ENCODE data around the gene CCDC149. TPM values are rescaled to one million over a fixed set of nuclear protein-coding genes. Genes with fewer than 3 reads are reported as not detected.

CCDC149 gene
- total and polyA plus RNA-seq, 2 experiments from 2014 or later, result 12.3 to 13.3 TPM

- DNase-seq (ENCODE audit: low spot score), result no peak
- Histone ChIP-seq H3K4me3 (no peak overlapping the region), H3K4me1 (ENCODE audit: insufficient read depth) (no peaks in the 10 kb centered on the region), H2AFZ (no peak overlapping the region), H3K36me3 (replicated peaks; ENCODE audit: insufficient read depth, low read depth) (no peaks in the 10 kb centered on the region), H3K27ac (no peak overlapping the region), H3K9me2 (replicated peaks; ENCODE audit: insufficient read depth) (no peaks in the 10 kb centered on the region), H4K20me1 (ENCODE audit: insufficient read depth, poor library complexity, severe bottlenecking) (no peaks in the 10 kb centered on the region), H3K4me2 (no peak overlapping the region), H3K27me3 (no peaks in the 10 kb centered on the region), H3K9me3 (ENCODE audit: low read depth) (no peaks in the 10 kb centered on the region), H3K79me2 (no peaks in the 10 kb centered on the region)
- no peak for TF ChIP-seq EZH2phosphoT487 (IDR thresholded peaks at IDR 0.05; ENCODE audit: low read depth, severe bottlenecking, unreplicated experiment)
- no peak for TF ChIP-seq EZH2 (IDR thresholded peaks at IDR 0.05; ENCODE audit: borderline replicate concordance)
- no peak for TF ChIP-seq CTCF (IDR thresholded peaks at IDR 0.05; ENCODE audit: poor library complexity)
- 80% methylated on average over 3 of the region's 3 CpGs for WGBS (ENCODE audit: low lambda C conversion rate, missing lambda C conversion rate)
Observed at GRCh38 chr4:24783506-24783905, 129.3 kb downstream of the CCDC149 start.

GRCh38 chr4:24781999-24782745 lies 130.7 kb downstream of the CCDC149 start:
- Histone ChIP-seq H3K4me2 (no peak overlapping the region), H3K27ac (peak overlapping the region; percentile 15), H3K36me3 (replicated peaks; ENCODE audit: insufficient read depth, low read depth) (no peaks in the 10 kb centered on the region), H2AFZ (no peak overlapping the region), H3K79me2 (no peaks in the 10 kb centered on the region), H3K4me1 (ENCODE audit: insufficient read depth) (peaks cover 5% of the 10 kb centered on the region), H3K27me3 (no peaks in the 10 kb centered on the region), H3K9me3 (ENCODE audit: low read depth) (no peaks in the 10 kb centered on the region), H3K4me3 (no peak overlapping the region), H3K9me2 (replicated peaks; ENCODE audit: insufficient read depth) (no peaks in the 10 kb centered on the region), H4K20me1 (ENCODE audit: insufficient read depth, poor library complexity, severe bottlenecking) (no peaks in the 10 kb centered on the region)
- no peak for DNase-seq (ENCODE audit: low spot score)
- TF ChIP-seq EZH2phosphoT487 (IDR thresholded peaks at IDR 0.05; ENCODE audit: low read depth, severe bottlenecking, unreplicated experiment) (no peak), CTCF (IDR thresholded peaks at IDR 0.05; ENCODE audit: poor library complexity) (no peak), EZH2 (IDR thresholded peaks at IDR 0.05; ENCODE audit: borderline replicate concordance) (no peak)
- WGBS (ENCODE audit: low lambda C conversion rate, missing lambda C conversion rate), result 72% methylated on average over 6 of the region's 6 CpGs

GRCh38 chr4:24780936-24781495 lies 131.8 kb downstream of the CCDC149 start:
- H3K79me2 ChIP-seq, result no peaks in the 10 kb centered on the region
- H3K27me3 ChIP-seq, result no peaks in the 10 kb centered on the region
- no peaks in the 10 kb centered on the region for H4K20me1 ChIP-seq (ENCODE audit: insufficient read depth, poor library complexity, severe bottlenecking)
- H3K36me3 ChIP-seq (replicated peaks; ENCODE audit: insufficient read depth, low read depth), result no peaks in the 10 kb centered on the region
- H3K9me3 ChIP-seq (ENCODE audit: low read depth), result no peaks in the 10 kb centered on the region
- TF ChIP-seq EZH2phosphoT487 (IDR thresholded peaks at IDR 0.05; ENCODE audit: low read depth, severe bottlenecking, unreplicated experiment) (no peak), CTCF (IDR thresholded peaks at IDR 0.05; ENCODE audit: poor library complexity) (no peak), EZH2 (IDR thresholded peaks at IDR 0.05; ENCODE audit: borderline replicate concordance) (no peak)
- DNase-seq (ENCODE audit: low spot score), result no peak
- peaks cover 5% of the 10 kb centered on the region for H3K4me1 ChIP-seq (ENCODE audit: insufficient read depth)
- no peak overlapping the region for H3K4me2 ChIP-seq
- 98% methylated on average over 2 of the region's 2 CpGs for WGBS (ENCODE audit: low lambda C conversion rate, missing lambda C conversion rate)
- H3K9me2 ChIP-seq (replicated peaks; ENCODE audit: insufficient read depth), result no peaks in the 10 kb centered on the region
- H3K27ac ChIP-seq, result no peak overlapping the region
- no peak overlapping the region for H3K4me3 ChIP-seq
- H2AFZ ChIP-seq, result no peak overlapping the region
